Naive B cell (primary cell): ENCODE data around the gene ASB9. TPM values are rescaled to one million over a fixed set of nuclear protein-coding genes. Genes with fewer than 3 reads are reported as not detected.
"Not testable (repeated sequence)": the region's sequence is repeated elsewhere in the genome, so short reads cannot be mapped to it uniquely, and the experiment has no call there.

Experiments
- ATAC-seq, 2 donors: fragments of 150-1000 bp; cut with Tn5 transposase; 2 replicates each; pipeline ENCODE4 v1.10.0; 2021; ENCODE audit warnings: low read depth in 2 of 2, mild to moderate bottlenecking in 2 of 2, moderate library complexity in 2 of 2
- DNase-seq: peaks from one replicate; pipeline ENCODE4 v3.0.0; 2022
- H3K27ac Mint-ChIP-seq, 6 donors: one replicate each; pipeline ENCODE4 v1.8.0; 2020 to 2022; ENCODE audit warnings: mild to moderate bottlenecking in 6 of 6, mixed read lengths in 6 of 6, moderate library complexity in 5 of 6, inconsistent platforms in 2 of 6
- H3K27me3 Mint-ChIP-seq, 3 donors: one replicate each; pipeline ENCODE4 v1.8.0; 2021 to 2022; ENCODE audit warnings: mixed read lengths in 3 of 3, mild to moderate bottlenecking in 1 of 3
- H3K36me3 Mint-ChIP-seq, 2 donors: one replicate each; pipeline ENCODE4 v1.8.0; 2020 to 2022; ENCODE audit warnings: mixed read lengths in 2 of 2, inconsistent platforms in 1 of 2, mild to moderate bottlenecking in 1 of 2
- H3K4me1 Mint-ChIP-seq, 3 donors: one replicate each; pipeline ENCODE4 v1.8.0; 2020 to 2022; ENCODE audit warnings: mixed read lengths in 3 of 3, inconsistent platforms in 1 of 3, mild to moderate bottlenecking in 1 of 3, moderate library complexity in 1 of 3
- H3K4me3 Mint-ChIP-seq, 8 donors: one replicate each; pipeline ENCODE4 v1.8.0; 2020 to 2022; ENCODE audit warnings: mild to moderate bottlenecking in 8 of 8, mixed read lengths in 8 of 8, moderate library complexity in 8 of 8, inconsistent platforms in 2 of 8
- H3K9me3 Mint-ChIP-seq, 7 donors: one replicate each; pipeline ENCODE4 v1.8.0; 2020 to 2022; ENCODE audit warnings: mixed read lengths in 7 of 7, mild to moderate bottlenecking in 5 of 7, inconsistent platforms in 2 of 7, moderate library complexity in 1 of 7
- polyA plus RNA-seq, 6 donors: library from polyadenylated mRNA; unstranded; fragments of 300-500 nt; fragmentation: Illumina TruSeq; gene quantifications; one replicate each; pipeline ENCODE4 v1.2.3, GENCODE V29; 2021; ENCODE audit warnings: low read depth in 6 of 6

Gene ASB9
- polyA plus RNA-seq, 6 donors from 2014 or later: not detected

DNA sequence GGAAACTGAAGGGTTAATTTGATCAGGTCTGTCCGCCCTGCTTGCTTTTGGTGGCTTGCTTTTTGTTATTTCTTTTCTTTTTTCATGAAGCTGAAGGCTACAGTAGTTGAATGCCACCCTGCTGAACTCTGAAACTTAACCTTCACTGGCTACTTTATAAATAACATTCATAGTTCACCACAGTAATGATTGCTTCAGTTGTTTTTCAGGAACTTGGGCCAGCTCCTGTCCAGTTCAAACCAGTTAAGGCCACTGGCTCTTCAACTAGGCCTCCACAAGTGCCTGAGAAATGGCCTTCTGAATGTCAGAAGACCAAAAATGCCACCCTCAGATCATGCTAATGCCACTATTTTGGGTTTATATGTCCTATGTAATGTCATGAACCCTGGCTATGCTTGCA is 7.7 kb upstream of the ASB9 start:
- Mint-ChIP-seq H3K27ac (peak overlapping the region in 1 of 6 donors; percentile 15), H3K9me3 (peaks cover 0 to 16% (median 8%) of the 10 kb centered on the region in 7 donors)

DNA sequence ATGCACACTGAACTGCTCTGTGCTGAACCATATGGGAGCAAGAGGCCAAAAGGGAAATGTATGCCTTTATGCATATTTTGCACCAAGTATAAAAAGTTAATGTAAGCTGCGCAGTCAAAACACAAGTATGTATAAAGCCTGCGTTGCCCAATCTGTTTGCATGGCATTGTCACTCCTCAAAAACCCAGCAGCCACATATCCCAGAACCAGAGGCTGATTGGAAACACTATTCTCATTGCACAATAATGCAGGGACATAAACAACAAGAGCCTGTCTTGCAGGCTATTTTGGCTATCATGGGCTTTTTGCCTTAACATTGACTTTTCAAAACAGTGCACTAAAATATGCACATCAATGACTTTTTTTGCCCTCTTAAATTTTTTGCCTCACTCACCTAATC is 5.1 kb upstream of the ASB9 start:
- ATAC-seq (no peak), DNase-seq (no peak)
- Mint-ChIP-seq H3K27me3 (peaks cover 0 to 5% (median 0%) of the 10 kb centered on the region in 3 donors), H3K27ac (no peak overlapping the region), H3K4me1 (peaks cover 0 to 4% (median under 1%) of the 10 kb centered on the region in 3 donors), H3K9me3 (peaks cover 0 to 13% (median 2%) of the 10 kb centered on the region in 7 donors), H3K4me3 (no peak overlapping the region), H3K36me3 (no peaks in the 10 kb centered on the region)

More for the DNA sequence above, 7.7 kb upstream of the ASB9 start:
- no peak for DNase-seq
- H3K36me3 Mint-ChIP-seq: no peaks in the 10 kb centered on the region
- H3K27me3 Mint-ChIP-seq: peaks cover 6 to 11% (median 8%) of the 10 kb centered on the region in 3 donors
- no peaks in the 10 kb centered on the region for H3K4me1 Mint-ChIP-seq
- ATAC-seq: no peak
- H3K4me3 Mint-ChIP-seq: no peak overlapping the region

DNA sequence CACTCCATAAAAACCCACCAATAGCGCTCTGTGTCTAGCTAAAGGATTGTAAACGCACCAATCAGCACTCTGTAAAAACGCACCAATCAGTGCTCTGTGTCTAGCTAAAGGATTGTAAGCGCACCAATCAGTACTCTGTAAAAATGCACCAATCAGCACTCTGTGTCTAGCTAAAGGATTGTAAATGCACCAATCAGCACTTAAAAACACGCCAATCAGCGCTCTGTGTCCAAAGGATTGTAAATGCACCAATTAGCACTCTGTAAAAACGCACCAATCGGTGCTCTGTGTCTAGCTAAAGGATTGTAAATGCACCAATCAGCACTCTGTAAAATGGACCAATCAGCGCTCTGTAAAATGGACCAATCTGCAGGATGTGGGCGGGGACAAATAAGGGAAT is 3.4 kb upstream of the ASB9 start:
- not testable (repeated sequence) for H3K27ac Mint-ChIP-seq, H3K36me3 Mint-ChIP-seq, H3K4me3 Mint-ChIP-seq, H3K27me3 Mint-ChIP-seq, H3K4me1 Mint-ChIP-seq, ATAC-seq, DNase-seq
- H3K9me3 Mint-ChIP-seq: peaks cover 0 to 13% (median 2%) of the 10 kb centered on the region in 7 donors

DNA sequence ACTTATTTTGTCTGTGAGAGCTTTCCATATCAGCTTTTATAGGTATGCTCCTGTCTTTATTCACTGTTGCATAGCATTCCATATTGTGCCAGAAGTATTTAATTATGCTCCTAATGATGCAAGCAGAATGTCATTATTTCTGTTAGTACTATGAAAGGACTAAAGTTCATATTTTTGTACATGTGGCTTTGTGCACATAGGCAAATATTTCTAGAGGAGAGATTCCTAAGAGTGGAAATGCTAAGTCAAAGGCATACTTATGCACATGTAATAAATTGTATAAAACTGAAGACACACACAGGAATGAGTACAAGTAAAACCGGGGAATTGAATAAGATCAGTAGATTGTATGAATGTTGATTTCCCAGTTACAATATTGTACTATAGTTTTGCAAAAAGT is 1.9 kb upstream of the ASB9 start:
- ATAC-seq: no peak
- H3K9me3 Mint-ChIP-seq: peaks cover 0 to 13% (median 2%) of the 10 kb centered on the region in 7 donors
- DNase-seq: no peak
- no peak overlapping the region for H3K4me3 Mint-ChIP-seq
- peaks cover 0 to 8% (median 5%) of the 10 kb centered on the region in 3 donors for H3K4me1 Mint-ChIP-seq
- no peaks in the 10 kb centered on the region for H3K36me3 Mint-ChIP-seq
- H3K27me3 Mint-ChIP-seq: no peaks in the 10 kb centered on the region
- no peak overlapping the region for H3K27ac Mint-ChIP-seq

DNA sequence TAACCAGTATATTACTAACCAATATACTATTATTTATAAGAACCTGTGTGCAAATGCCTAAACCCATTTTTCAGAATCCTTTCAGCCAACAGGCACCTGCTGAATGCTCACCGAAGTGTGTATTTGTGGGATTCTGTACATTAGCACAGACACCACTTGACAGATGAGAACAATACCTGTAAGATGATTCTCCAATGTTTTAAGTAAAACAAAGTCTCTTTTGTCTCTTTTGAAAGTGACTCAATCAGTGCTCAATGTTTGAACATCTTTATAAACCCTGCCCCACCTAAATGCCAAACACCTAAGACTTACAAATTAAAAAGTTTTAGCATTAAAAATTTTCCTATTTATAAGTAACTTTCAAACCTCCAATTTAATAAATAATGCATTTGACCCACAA is 763 bp downstream of the ASB9 start:
- Mint-ChIP-seq H3K27me3 (no peaks in the 10 kb centered on the region), H3K27ac (no peak overlapping the region), H3K9me3 (peaks cover 0 to 9% (median 2%) of the 10 kb centered on the region in 7 donors), H3K4me3 (no peak overlapping the region), H3K4me1 (peaks cover 0 to 8% (median 5%) of the 10 kb centered on the region in 3 donors), H3K36me3 (no peaks in the 10 kb centered on the region)
- ATAC-seq (no peak), DNase-seq (no peak)

DNA sequence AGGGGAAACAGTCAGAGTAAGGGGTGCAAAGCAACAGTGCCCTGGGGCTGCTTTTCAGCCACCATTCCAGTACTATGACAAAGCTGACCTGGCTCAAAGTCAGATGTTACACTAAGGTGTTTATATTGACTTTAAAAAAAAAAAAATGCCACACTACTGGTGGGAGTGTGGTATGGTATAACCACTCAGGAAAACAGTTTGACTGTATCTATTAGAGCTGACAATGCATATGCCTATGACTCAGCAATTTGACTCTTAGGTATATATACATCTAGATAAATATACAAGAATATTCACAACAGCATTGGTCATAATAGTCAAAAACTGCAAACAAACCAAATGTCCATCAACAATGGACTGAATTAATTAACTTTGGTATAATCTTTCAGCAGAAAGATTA is 15.0 kb downstream of the ASB9 start:
- H3K9me3 Mint-ChIP-seq: peaks cover 0 to 1% (median 0%) of the 10 kb centered on the region in 7 donors
- no peak overlapping the region for H3K4me3 Mint-ChIP-seq
- H3K27ac Mint-ChIP-seq: no peak overlapping the region
- ATAC-seq (no peak), DNase-seq (no peak)
- no peaks in the 10 kb centered on the region for H3K36me3 Mint-ChIP-seq
- H3K4me1 Mint-ChIP-seq: no peaks in the 10 kb centered on the region
- H3K27me3 Mint-ChIP-seq: no peaks in the 10 kb centered on the region

DNA sequence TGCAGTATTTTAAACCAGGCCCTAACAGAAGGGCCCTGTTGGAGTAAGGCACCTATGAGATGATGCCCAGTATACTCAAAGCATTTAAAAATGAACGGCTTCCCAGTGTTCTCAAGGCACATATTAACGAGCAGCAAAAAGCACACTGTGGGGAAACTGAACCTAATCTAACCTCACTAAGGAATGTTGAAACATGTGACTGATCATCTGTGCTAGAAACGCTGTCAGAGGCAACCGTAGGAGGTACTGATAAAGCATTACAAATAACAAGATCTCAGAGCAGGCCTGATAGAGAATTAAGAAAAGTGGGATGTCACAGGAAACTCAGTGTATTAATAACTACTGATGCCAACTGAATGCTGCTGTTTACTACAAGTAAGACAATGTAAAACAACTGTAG is 24.0 kb downstream of the ASB9 start:
- H3K27me3 Mint-ChIP-seq: no peaks in the 10 kb centered on the region
- H3K27ac Mint-ChIP-seq: no peak overlapping the region
- DNase-seq (no peak), ATAC-seq (no peak)
- H3K4me3 Mint-ChIP-seq: no peak overlapping the region
- no peaks in the 10 kb centered on the region for H3K9me3 Mint-ChIP-seq
- no peaks in the 10 kb centered on the region for H3K36me3 Mint-ChIP-seq
- no peaks in the 10 kb centered on the region for H3K4me1 Mint-ChIP-seq

DNA sequence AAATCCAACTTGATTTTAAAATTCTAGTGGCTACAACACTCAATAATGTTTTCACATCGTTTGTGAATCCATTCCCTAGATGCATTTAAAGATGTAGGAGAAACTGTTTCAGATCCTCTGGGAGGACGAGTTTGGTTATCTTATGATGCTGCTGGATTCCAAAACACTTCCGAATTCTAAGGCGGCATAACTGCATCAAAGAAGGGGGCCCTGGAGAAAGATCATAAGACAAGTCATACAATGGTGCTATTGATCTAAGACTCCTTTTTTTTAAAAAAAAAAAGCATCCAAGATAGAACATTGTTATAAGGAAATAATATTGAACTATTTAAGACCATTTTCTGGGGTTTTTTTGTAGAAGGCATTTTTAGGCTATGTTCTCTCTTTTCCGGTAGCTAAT is 25.5 kb downstream of the ASB9 start:
- DNase-seq (no peak), ATAC-seq (no peak)
- H3K4me3 Mint-ChIP-seq: no peak overlapping the region
- no peaks in the 10 kb centered on the region for H3K4me1 Mint-ChIP-seq
- H3K27me3 Mint-ChIP-seq: no peaks in the 10 kb centered on the region
- no peak overlapping the region for H3K27ac Mint-ChIP-seq
- peaks cover 0 to 3% (median 0%) of the 10 kb centered on the region in 7 donors for H3K9me3 Mint-ChIP-seq
- H3K36me3 Mint-ChIP-seq: no peaks in the 10 kb centered on the region

DNA sequence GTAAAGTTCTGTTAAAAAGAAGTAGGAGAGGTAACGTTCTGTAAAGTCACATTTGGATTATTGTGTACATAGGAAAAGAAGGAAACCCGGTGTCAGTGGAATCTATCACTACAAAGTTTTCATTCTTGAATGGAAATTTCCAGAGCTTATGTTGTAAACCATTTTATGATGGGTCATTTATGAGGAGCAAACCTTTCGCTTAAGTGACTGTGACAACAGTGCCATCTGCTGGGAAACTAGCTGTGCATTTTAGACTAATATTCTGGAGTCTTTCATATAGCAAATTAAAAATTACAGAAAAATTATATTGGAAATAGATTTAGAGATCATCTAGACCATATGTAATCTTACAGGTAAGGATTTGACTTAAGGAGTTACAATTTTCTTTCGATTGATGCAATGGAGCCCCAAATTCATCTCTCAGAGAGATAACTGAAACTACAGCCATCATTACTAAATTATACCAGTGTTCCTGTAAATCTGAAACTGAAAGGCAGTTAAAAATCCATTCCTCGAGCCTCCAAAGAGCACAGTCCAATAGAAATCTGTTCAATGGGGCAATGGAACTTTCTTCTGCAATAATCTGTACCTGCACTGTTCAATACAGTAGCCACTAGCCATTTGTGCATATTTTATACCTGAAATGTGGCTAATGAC is 26.9 kb downstream of the ASB9 start:
- no peak for ATAC-seq
- no peak overlapping the region for H3K27ac Mint-ChIP-seq
- no peaks in the 10 kb centered on the region for H3K36me3 Mint-ChIP-seq
- peak; percentile 6 for DNase-seq
- H3K4me1 Mint-ChIP-seq: no peaks in the 10 kb centered on the region
- no peak overlapping the region for H3K4me3 Mint-ChIP-seq
- H3K27me3 Mint-ChIP-seq: no peaks in the 10 kb centered on the region
- H3K9me3 Mint-ChIP-seq: peaks cover 0 to 3% (median 0%) of the 10 kb centered on the region in 7 donors

DNA sequence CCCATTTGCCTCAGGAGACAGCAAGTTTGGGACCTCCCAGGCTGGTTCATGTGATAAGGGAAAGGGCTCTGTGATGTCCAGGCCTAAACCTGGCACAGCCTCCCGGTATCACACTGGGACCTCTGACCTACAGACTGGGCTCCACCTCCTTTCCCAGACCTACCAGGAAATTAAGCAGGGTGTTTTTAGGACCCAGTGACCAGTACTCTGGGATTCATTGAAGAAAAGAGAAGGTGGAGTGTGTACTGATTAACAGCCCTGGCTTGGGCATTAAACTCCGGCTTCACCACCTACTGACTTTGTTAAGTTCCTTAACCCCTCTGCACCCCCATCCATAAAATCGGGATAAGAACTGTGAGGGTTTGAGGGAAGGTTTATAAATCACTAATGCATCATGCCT is 28.6 kb downstream of the ASB9 start:
- H3K36me3 Mint-ChIP-seq: no peaks in the 10 kb centered on the region
- ATAC-seq (no peak), DNase-seq (no peak)
- H3K27ac Mint-ChIP-seq: no peak overlapping the region
- peaks cover 3 to 9% (median 7%) of the 10 kb centered on the region in 3 donors for H3K27me3 Mint-ChIP-seq
- H3K9me3 Mint-ChIP-seq: peaks cover 0 to 3% (median 0%) of the 10 kb centered on the region in 7 donors
- no peaks in the 10 kb centered on the region for H3K4me1 Mint-ChIP-seq
- no peak overlapping the region for H3K4me3 Mint-ChIP-seq

DNA sequence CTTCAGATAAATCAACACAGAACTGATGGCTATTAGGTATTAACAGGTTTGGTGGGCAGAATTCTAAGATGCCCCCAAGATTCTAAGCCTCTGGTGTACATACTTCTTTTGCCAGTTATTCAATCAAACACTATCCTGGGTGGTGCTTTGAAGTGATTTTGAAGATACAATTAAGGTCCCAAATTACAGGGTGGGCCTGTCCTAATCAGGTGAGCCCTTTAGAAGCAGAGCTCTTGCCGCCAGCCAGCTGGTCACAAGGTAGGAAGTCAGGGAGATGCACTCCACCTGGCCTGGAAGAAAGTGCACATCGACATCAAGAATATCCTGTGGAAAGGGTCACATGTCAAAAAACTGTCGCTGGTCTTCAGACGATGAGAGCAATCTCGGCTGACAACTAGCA is 29.5 kb downstream of the ASB9 start:
- Mint-ChIP-seq H3K36me3 (no peaks in the 10 kb centered on the region), H3K27me3 (peaks cover 4 to 11% (median 7%) of the 10 kb centered on the region in 3 donors), H3K4me3 (no peak overlapping the region), H3K4me1 (no peaks in the 10 kb centered on the region), H3K27ac (no peak overlapping the region), H3K9me3 (peaks cover 0 to 9% (median 0%) of the 10 kb centered on the region in 7 donors)
- ATAC-seq: no peak
- no peak for DNase-seq

DNA sequence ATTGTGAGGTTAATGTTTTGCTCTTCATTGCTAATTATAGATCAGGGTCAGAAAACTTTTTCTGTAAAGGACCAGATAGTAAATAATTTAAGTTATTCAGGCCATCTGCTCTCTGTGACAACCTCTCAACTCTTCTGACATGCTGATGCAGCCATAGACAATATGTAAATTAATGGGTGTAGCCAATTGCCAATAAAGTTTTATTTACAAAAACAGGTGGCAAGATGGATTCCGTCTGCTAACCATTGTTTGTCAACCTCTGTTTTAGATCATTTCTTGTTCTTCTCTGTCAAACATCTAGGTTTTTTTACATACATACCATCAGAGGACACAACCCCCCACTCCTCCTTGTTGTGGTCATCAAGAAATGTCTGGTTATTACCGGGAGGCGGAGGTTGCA is 33.7 kb downstream of the ASB9 start:
- DNase-seq: no peak
- no peak overlapping the region for H3K4me3 Mint-ChIP-seq
- H3K36me3 Mint-ChIP-seq: no peaks in the 10 kb centered on the region
- H3K27me3 Mint-ChIP-seq: peaks cover 7 to 17% (median 9%) of the 10 kb centered on the region in 3 donors
- H3K27ac Mint-ChIP-seq: no peak overlapping the region
- H3K4me1 Mint-ChIP-seq: no peaks in the 10 kb centered on the region
- ATAC-seq: no peak
- peaks cover 0 to 9% (median 0%) of the 10 kb centered on the region in 7 donors for H3K9me3 Mint-ChIP-seq

DNA sequence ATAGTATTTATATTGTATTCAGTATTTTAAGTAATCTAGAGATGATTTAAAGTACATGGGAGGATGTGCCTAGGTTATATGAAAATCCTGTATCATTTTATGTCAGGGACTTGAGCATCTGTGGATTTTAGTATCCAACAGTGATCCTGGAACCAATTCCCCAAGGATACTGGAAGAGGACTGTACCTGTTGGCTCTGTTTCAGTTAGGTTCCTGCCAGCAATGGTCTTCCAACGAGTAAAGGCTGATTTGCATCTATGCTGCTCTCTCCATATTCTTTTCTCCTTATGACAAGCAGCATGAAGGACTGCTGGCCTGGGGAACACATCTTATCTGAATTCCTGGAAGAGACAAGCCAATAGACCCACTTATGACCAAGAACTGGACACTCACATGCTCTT is 34.9 kb downstream of the ASB9 start:
- H3K27me3 Mint-ChIP-seq: peaks cover 7 to 17% (median 9%) of the 10 kb centered on the region in 3 donors
- H3K9me3 Mint-ChIP-seq: peaks cover 0 to 9% (median 0%) of the 10 kb centered on the region in 7 donors
- no peaks in the 10 kb centered on the region for H3K36me3 Mint-ChIP-seq
- no peaks in the 10 kb centered on the region for H3K4me1 Mint-ChIP-seq
- ATAC-seq: no peak
- H3K27ac Mint-ChIP-seq: no peak overlapping the region
- no peak for DNase-seq
- no peak overlapping the region for H3K4me3 Mint-ChIP-seq

DNA sequence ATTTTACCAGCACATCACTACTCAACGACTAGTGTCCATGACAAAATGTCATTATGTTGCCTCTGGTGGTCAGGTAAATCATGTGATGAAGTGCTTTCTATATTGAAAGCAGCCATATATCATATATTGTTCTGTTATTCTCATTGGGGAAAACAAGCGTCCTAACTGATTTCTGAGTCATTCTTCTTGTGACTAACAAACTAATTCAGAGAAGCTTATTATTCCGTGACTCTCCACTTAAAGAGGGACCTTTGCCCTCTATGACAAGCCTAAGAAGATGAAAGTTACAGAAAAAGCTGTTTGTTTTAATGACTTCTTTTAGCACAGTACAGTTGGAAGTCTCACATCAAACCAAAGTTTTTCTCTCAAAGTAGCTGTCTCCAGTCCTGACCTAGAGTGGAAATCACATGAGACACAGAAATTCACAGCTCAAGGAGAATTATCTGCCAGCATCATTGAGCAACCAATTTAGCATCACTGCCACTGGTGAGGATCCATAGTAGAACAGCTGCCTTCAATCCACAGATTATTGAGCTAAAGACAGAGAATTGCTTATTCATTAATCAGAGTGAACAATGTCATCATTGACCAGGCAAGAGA is 36.4 kb downstream of the ASB9 start:
- H3K4me1 Mint-ChIP-seq: no peaks in the 10 kb centered on the region
- peaks cover 7 to 17% (median 9%) of the 10 kb centered on the region in 3 donors for H3K27me3 Mint-ChIP-seq
- DNase-seq (no peak), ATAC-seq (no peak)
- H3K9me3 Mint-ChIP-seq: peaks cover 0 to 9% (median 0%) of the 10 kb centered on the region in 7 donors
- no peak overlapping the region for H3K27ac Mint-ChIP-seq
- H3K36me3 Mint-ChIP-seq: no peaks in the 10 kb centered on the region
- H3K4me3 Mint-ChIP-seq: no peak overlapping the region
